HG03280 (cell line): ENCODE data around the gene COA4.
"Not testable (repeated sequence)": the region's sequence is repeated elsewhere in the genome, so short reads cannot be mapped to it uniquely, and the experiment has no call there.

ENCODE experiments used
- ATAC-seq: cut with Tn5 transposase; IDR thresholded peaks from one replicate; pipeline ENCODE4 v1.9.1; 2021; ENCODE audit warnings: mild to moderate bottlenecking, moderate library complexity; ENCODE audit not compliant: unreplicated experiment

Gene COA4

DNA sequence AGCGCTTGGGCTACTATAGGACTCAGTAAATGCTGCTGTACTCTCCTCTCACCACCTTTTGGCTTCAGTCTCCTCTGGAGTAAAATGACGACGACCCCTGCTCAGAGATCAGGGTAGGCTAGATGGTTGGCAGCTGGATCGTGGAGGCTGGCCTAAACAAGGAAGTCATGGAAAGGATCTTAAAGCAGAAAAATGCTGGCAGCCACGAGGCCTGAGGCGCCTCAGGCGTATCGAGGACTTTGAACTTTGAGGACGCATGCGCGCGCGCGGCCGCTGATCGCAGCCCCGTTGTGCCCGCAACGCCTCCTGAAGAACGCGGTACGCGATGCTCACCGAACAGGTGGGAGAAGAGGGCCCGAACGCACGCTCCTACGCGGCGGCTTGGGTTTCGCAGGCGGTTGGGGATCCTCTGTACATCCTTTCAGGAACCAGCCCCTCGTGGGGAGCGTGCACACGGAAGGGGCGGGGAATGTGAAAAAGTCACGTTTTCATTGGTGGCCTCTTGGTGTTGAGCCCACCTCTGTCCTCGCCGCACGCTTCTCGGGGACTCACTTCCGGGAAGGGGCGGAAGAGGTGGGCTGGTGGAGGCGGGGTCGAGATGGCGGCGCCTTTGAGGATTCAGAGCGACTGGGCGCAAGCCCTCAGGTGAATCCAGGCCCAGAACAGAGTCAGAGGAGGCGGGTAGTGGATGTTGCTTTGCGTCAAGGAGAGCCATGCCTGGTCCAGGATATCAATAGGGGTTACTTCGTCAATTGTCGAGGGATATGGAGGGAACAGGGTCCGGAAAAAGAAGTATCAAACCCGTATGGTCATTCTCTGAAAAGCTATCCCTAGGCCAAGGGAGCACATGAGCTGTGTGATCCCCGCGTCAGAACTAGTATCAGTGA is at the start of gene COA4, which contains the start of gene PAAF1:
Gene COA4 (minus strand): TSS at position 423 of the 887 bp plus-strand sequence. CDS start 3,468 bp downstream, outside the sequence.
Gene PAAF1 (plus strand): TSS at position 576 of the 887 bp plus-strand sequence. CDS start 23 bp downstream, at position 599.
- peak; percentile 98 for ATAC-seq

DNA sequence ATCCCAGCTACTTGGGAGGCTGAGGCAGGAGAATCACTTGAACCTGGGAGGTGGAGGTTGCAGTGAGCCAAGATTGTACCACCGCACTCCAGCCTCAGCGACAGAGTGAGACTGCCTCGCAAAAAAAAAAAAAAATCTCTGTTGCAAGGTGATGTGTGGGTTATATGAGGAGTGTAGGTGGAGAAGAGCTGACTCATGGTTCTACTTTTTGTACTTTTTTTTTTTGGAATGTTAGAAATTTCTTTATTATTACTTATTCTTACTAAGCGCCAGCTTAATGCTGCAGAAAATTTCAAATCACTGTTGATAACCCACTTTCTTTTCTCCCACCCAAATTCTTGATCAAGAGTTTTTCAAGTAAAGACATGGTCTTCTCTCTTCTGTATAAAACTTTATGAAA is 44.5 kb upstream of the COA4 start:
- ATAC-seq: no peak

DNA sequence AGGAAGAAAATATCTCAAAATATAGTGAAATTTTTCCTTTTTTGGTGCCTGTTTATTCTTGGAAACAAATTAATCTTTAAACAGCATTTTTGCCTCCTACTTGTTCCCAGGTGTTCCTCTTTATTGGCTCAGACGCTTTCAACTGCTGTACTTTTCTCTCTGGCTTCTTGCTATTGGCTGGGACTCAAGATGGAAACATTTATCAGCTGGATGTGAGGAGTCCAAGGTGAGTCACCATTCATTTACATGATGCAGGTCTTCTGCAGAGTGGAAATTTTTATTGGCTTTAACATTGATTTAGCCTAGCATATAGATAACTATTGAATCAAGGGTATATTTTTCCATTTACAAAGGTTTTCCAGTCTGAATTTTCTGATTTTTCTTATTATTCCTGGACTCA is 39.8 kb upstream of the COA4 start:
- no peak for ATAC-seq

DNA sequence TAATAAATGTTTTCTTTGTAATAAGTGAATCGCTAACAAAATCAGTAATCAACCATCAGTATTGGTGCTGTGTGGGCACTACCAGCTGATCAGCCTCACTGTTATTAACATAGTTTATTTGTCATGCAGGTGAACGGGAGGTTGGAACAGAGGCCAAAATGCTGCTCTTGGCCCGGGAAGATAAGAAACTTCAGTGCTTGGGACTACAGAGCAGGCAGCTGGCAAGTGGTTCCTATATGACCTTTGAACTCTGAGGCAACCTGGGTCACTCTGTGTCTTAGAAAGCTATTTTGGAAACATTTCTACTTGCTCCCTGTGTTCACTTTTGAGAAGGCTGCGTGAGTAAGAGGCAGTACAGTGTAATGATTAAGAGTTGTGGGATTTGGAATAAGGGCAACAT is 37.6 kb upstream of the COA4 start:
- ATAC-seq: no peak

DNA sequence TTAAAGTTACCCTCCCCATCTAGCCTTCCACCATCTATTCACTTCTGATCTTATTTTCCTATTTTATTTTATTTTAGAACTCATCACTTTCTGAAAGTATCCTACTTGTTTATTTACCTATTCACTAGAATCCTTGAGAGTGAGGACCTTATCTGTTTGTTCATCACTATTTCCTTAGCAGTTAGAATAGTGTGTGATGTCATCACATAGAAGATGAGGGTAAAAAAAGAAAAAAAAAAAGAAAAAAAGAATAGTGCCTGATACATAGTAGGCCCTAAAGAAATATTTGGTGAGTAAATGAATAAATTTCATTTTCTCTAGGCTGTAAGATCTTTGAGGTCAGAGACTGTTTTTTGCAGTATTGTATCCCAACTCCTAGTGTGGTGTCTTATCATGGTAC is 36.8 kb upstream of the COA4 start:
- no peak for ATAC-seq

DNA sequence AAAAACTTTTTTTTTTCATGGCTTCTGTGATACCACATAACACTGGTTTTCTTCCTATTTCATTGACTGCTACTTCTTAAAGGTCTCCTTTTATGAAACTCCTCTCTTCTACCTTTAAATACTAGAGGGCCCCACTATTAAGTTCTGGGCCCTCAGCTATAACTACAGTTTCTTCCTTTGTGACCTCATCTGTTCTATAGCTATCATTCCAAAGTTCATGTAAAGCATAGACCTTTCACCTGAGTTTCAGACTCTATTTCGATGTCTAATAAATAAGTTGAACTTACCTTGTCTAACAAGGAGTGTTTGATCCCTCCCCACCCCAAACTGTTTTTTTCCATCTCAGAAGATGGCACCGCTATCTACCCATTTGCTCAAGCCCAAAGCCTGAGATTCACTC is 35.4 kb upstream of the COA4 start:
- no peak for ATAC-seq

DNA sequence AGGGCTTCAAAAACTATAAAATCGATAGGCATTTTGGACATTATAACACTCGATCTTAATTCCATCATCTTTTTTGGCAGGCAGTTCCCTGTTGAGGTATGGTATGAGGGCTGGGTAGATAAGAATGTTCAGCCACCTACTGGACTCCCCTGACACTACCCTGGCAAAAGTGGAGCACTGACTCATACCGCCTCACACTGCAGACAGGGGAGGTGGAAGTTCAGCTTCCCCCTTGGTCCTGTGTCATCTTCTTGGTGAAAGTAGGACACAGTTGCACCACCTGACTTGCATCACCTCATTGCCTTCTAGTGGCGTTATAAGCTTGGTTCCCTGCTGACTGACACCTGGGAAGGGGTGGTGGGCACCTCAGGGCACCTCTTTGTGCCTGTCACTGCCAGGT is 30.5 kb upstream of the COA4 start:
- ATAC-seq: no peak

DNA sequence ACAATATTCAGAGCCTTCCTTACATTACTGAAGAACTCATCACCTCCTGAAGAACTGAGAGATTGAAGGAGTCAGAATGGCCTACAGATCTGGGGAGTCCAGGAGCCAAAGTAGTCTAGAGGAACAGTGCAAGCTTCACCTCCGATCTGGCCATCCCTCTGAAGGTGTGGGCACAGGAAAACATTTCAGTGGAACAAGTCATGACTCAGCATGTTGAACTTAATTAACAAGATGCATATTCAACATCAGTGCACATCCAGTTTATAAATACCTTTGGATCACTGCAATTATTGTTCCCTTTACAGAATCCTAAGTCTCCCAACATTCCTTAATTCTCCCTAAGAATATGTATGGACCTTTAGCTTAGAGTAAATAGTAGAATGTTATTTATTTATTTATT is 25.7 kb upstream of the COA4 start:
- ATAC-seq: no peak

DNA sequence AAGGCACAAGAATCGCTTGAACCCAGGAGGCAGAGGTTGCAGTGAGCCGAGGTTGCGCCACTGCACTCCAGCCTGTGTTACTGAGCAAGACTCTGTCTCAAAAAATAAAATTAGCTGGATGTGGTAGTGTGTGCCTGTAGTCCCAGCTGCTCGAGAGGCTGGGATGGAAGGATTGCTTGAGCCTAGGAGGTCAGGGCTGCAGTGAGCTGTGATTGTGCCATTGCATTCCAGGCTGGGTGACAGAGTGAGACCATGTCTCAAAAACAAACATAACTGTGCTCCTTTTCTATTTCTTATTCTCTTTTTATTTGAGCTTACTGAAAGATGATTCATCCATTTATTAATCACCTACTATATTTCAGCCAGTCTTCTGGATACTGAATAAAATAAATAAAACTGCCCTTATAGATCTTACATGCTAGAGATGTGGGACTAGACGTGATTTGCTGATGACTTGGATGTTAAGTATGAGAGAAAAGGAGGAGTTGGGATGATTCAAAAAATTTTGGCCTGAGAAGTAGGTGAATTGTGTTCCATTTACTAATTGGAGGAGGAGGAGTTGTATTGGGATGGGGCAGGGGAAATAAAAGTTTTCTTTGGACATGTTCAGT is 18.2 kb upstream of the COA4 start:
- ATAC-seq: no peak

DNA sequence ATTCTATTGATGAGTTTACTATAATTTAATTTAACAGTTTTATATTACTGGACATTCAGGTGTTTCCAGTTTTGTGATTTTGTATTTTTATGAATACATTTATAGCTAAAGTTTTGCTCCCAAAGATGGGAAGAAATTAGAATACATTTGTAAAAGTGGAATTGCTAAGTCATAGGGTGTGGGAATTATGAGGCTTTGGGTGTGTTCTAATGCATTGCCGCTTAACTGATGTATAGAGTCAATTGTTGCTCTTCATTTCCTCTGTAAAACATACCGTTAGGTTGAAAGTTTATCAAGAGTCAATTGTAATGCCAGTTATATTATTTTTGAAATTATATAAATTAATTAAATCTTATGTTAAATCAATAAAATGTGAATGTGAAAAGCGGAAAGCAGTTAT is 16.4 kb upstream of the COA4 start:
- ATAC-seq: no peak

DNA sequence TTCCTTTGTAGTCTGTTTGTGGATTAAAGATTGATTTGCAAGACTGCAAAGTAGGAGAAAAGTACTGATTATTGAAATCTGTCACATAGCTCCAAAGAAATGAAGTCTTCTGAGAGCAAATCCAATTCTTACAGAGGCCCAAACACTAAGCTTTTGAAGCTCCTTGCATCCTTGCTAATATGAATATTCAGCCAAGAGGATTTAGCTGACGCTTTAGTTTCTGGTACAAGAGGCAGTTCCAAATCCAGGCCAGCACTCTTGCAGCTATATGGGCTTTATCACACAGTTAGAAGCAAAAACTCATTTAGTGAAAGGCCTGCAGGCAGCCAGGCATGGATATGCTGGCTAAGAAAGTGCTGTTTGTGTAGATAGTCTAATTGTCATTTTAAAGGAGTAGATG is 12.9 kb upstream of the COA4 start:
- ATAC-seq: no peak

DNA sequence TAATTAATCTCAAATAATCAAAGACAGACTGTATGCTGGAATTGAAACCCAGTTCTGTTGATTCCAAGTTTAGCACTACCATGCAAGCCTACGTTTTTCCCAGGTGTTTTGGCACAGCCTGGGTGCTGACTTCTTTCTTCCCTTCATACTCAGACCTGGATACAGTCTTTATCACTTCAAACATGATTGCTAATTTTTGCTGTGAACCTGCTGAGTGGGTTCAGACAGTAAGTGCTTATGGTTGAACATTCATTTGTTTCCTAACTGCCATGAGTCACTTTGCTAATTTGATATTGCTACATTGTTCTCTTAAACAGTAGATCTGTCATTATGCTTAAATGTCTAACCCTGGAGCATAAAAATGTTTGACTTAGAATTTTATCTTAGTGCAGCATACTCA is 12.4 kb upstream of the COA4 start:
- no peak for ATAC-seq

DNA sequence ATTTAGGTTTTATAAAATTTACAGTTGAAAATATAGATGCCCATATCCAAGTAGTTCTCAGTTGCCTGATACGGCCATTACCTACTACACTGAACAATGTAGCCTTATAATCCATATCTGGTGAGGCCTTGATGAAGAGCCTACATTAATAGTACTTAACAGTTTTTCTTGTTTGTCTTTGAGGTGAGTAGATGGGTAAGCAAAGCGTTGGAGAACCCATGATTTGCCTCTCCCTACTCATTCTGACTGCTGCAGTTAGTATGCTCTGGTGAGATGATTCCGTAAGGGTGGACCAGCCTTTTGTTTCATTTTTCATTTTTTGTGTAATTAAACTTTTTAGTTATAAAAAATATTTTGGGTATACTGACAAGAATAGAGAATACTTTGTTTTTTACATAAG is 11.6 kb upstream of the COA4 start:
- no peak for ATAC-seq

DNA sequence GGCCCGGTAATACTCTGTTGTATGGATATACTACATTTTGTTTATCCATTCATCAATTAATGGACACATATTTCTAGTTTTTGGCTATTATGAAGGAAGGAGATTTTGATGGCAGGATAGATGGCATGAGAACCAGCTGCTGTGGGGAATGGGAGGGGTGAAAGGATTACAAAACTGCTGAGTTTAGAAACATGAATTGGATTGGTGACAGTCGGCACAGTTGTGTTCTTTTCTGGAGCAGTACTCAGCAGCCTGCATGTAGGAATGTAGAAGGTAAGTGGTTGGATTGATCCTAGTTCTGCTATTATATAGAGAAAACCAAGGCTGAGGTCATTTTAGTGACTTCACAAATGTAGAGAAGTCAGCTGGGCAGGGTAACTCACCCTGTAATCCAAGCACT is 7.2 kb upstream of the COA4 start:
- no peak for ATAC-seq

DNA sequence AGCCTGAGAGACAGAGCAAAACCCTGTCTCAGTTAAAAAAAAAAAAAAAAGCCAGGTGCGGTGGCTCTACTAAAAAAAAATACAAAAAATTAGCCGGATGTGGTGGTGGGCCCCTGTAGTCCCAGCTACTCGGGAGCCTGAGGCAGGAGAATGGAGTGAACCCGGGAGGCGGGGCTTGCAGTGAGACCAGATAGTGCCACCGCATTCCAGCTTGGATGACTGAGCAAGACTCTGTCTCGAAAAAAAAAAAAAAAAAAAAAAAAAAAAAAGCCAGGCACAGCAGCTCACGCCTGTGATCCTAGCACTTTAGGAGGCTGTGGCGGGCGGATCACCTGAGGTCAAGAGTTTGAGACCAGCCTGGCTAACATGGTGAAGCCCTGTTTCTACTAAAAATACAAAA is 3.8 kb upstream of the COA4 start:
- ATAC-seq: not testable (repeated sequence)

DNA sequence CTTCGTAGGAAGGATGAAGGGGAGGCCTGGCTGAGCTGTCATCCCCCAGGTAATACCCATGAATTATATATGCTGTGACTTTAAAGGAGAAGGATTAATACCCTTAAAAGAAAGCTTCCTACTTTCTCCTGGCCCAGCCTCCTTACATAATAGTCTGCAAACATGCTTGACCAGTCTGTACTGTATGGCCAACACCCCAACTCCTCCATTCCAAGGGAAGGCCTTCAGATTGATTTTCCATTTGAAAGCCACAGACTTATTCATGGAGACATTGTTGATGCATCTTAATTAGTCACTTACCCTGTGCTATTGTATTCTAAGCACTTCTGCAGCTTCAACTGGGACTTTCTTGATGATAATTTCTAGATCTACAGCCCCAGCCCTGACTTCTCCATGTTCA is 2.1 kb upstream of the COA4 start:
- ATAC-seq: no peak

DNA sequence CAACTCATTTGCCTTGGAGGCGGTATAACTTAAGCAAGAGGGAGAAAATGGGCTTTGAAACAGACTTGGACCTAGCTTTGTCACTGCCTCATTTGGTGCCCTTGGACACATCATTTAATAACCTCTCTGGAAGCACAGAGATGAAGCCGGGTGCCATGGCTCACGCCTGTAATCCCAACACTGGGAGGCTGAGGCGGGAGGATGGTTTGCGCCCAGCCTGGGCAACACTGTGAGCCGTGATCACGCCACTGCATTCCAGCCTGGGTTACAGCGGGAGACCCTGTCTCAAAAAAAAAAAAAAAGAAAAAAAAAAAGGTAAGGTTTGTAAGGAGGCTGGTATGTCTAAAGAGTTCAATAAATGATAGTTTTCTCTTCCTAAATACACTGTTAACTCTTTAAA is 806 bp downstream of the COA4 start:
- no peak for ATAC-seq

DNA sequence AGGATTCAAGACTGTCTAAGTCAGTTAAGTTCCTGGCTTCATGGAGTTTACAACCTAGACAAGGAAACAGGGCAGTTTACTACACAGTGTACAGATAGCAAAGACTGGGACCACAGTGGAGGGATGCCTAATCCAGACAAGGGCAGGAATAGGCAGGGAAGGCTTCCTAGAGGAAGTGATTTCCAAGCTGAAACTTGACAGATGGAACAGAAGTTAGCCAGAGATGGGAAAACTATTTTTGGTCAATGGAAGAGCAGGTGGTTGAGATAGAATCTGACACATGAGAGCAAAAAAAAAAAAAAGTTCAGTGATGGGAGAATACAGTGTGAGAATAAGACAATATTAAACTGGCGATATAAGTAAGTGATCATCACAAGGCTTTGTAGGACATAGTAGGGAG is 1.3 kb downstream of the COA4 start:
- ATAC-seq: no peak

DNA sequence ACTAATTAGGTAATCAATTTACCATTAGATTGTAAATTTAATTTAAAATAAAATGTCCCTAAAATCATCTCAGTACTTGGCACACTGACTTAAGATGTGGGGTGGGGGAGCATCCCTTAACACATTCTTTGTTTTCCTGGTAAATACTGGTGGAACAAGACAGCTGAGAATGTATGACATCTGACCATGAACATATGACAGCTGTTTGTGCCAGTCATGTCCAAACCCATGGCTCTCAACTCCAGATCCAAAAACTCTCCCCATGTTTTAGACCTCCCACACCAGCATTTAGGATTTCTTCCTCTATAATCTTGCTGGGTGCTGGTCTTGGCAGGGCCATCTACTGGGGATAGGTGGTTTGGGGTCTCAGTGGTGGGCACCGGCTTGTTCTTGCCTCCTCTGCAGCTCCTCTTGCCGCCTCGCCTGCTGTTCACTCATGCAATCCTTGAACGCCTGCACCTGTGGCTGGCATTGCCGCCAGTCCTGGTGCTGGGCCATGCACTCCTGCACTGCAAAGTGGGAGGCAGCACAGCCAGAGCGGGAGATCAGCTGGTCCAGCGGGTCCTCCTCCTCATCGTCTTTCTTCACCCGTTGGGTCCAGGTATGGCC is 3.8 kb downstream of the COA4 start:
- no peak for ATAC-seq

DNA sequence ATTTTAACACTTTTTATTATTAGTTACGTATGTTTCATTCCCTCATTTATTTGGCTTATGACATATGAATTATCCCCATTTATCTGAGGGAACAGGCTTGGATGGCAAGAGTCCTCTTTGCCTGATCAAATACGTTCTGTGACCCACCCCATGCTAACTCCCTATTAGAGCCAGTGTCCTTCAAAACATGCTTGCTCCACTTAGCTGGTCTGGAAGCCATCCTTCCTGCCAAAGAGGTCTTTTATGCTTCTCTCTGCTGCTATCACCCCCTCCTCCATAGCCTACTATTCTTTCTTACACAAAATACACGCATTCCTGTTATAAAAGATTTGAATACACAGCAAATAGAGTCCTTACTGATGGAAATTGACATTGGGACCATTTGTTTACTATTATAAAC is 6.4 kb downstream of the COA4 start:
- no peak for ATAC-seq

DNA sequence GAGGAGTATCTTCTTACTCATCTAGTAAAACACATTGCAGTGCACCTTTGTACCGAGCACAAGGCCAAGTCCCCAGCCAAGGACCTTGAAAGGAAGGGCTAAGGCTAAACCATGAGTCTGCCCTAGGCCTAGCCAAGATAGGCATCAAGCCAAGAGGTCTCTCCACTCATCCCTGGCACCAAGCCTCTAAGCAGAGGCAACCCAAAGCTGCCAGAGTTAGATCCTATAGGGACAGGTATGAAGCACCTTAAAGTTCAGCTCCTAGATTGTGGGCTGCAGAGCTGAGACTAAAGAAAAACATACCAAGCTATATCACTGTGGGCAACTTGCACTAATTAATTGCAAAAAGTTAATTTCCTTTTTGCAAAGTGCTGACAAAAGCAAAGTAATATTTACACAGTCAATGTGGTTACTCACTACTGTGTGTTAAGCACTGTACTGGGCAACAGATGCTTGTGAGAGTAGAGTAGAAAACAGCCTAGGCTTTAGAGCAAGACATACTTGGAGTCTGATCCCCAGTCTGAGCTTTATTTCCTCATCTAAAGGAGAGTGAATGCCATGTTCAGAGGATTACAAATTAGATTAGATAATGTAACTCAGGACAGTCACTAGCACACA is 7.2 kb downstream of the COA4 start:
- no peak for ATAC-seq

DNA sequence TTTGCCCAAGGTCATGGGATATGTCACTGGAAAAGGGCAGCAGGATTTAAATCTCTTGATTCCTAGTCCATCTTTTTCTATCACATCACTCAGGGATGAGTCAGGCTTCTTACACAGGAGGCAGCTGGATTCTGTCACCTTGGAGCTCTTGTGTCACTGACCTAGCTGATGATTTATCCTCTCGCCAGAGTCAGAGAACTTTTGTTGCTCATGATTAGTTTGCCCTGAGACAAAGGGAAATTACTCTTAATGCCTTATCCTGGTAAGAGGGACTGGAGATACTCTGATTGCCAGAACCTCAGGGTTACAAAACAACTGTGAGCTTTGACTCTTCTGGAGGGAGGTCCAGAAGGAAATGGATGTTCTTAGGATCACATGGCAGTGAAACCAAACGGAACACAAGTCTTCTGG is 10.1 kb downstream of the COA4 start:
- no peak for ATAC-seq
